K562 (cell line): ENCODE data around the gene UCN.

Experiments used
- ARID2 ChIP-seq: fragments of 450-650 bp; IDR thresholded peaks from 2 replicates; pipeline ENCODE4 v1.6.1; 2017; ENCODE audit warnings: antibody characterized with exemption, mild to moderate bottlenecking
- CREBBP ChIP-seq: IDR thresholded peaks from one replicate; pipeline ENCODE4 v1.6.1; 2012; ENCODE audit warnings: low read depth, mild to moderate bottlenecking, control low read depth, inconsistent platforms, low read length
- CTCF ChIP-seq, 3 experiments: IDR thresholded peaks in 2 of 3; conservative IDR thresholded peaks in 1 of 3; 2 replicates each; pipeline ENCODE4 v1.5.1; 2011 to 2012; ENCODE audit warnings: low read length in 3 of 3, mild to moderate bottlenecking in 3 of 3, control low read depth in 2 of 3, improper control_type of control experiment in 1 of 3, inconsistent platforms in 1 of 3, low read depth in 1 of 3, mixed read lengths in 1 of 3, moderate library complexity in 1 of 3; ENCODE audit not compliant: insufficient read depth in 2 of 3
- E2F3 ChIP-seq: fragments of 250-450 bp; sonication (Bioruptor Pico); IDR thresholded peaks from 2 replicates; pipeline ENCODE4 v1.4.0; 2020; ENCODE audit warnings: mild to moderate bottlenecking
- FOXP1 ChIP-seq: sonication (generic); formaldehyde crosslinking; IDR thresholded peaks from 2 replicates; pipeline ENCODE4 v1.8.0; 2022; ENCODE audit warnings: mild to moderate bottlenecking, missing genetic modification reagents
- GTF2E2 ChIP-seq: fragments of 200-800 bp; sonication (Bioruptor generic); IDR thresholded peaks from 2 replicates; pipeline ENCODE4 v1.6.1; 2016; ENCODE audit warnings: missing genetic modification characterization, missing compliant biosample characterization
- JUN ChIP-seq, 2 experiments: sonication (generic) in 1 of 2; formaldehyde crosslinking in 1 of 2; IDR thresholded peaks; 2 replicates each; pipeline versions ENCODE4 v1.6.1 to v1.8.0; 2012 to 2022; ENCODE audit warnings: borderline replicate concordance in 2 of 2, mild to moderate bottlenecking in 2 of 2, improper control_type of control experiment in 1 of 2, low read depth in 1 of 2, low read length in 1 of 2, missing genetic modification reagents in 1 of 2
- NCOA2 ChIP-seq, 2 experiments: fragments of 450-650 bp; IDR thresholded peaks; 2 replicates each; pipeline ENCODE4 v1.6.1; 2018; ENCODE audit warnings: mild to moderate bottlenecking in 2 of 2, moderate library complexity in 1 of 2; ENCODE audit not compliant: partially characterized antibody in 2 of 2
- NR2F6 ChIP-seq: fragments of 450-650 bp; formaldehyde crosslinking; IDR thresholded peaks from 2 replicates; pipeline ENCODE4 v1.4.0; 2020; ENCODE audit warnings: mild to moderate bottlenecking
- POLR2AphosphoS5 ChIP-seq: IDR thresholded peaks from 2 replicates; pipeline ENCODE4 v1.6.1; 2011; ENCODE audit warnings: mild to moderate bottlenecking, low read depth, low read length, moderate library complexity; ENCODE audit not compliant: control insufficient read depth, insufficient read depth
- RBFOX2 ChIP-seq: fragments of 200-400 bp; formaldehyde crosslinking; IDR thresholded peaks from 2 replicates; pipeline ENCODE4 v1.6.1; 2017; ENCODE audit warnings: low read depth, mild to moderate bottlenecking, low read length, moderate library complexity
- STAG1 ChIP-seq: sonication (generic); formaldehyde crosslinking; IDR thresholded peaks from 2 replicates; pipeline ENCODE4 v1.5.0; 2020; ENCODE audit warnings: missing genetic modification reagents, borderline replicate concordance
- ZNF707 ChIP-seq: fragments of 250-450 bp; sonication (Bioruptor Pico); conservative IDR thresholded peaks from 2 replicates; pipeline ENCODE4 v1.8.0; 2022; ENCODE audit warnings: inconsistent platforms, mild to moderate bottlenecking, moderate library complexity

DNA sequence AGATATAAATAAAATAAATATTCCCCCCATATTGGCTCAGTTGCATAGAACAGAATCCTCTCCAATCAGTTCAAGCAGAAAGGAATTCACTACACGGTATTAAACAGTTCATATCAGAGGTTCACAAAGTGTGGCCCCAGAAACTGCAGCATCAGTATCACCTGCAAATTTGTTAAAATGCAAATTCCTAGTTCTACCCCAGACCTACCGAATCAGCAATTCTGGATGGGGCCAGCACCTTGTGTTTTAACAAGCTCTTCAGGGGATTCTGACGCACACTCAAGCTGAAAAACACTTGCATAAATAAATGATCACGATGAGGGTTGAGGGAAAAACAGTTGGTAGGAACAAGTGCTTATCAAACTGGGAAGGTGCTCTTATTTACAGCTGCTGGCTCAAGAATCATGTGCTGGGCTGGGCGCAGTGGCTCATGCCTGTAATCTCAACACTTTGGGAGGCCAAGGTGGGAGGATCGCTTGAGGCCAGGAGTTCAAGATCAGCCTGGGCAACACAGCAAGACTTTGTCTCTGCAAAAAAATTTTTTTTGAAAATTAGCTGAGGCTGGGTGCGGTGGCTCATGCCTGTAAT is 42.0 kb upstream of the UCN start:
- TF ChIP-seq E2F3 (CRISPR knock-in tag) (no peak), STAG1 (no peak), NR2F6 (CRISPR knock-in tag) (no peak), NCOA2 (IDR thresholded peaks at IDR 0.05; ENCODE audit: partially characterized antibody in 2 of 2) (no peak), ARID2 (no peak), RBFOX2 (no peak), CTCF (IDR thresholded peaks at IDR 0.05 in 2 of 3, conservative IDR thresholded peaks at IDR 0.05 in 1 of 3; ENCODE audit: insufficient read depth in 2 of 3, low read depth in 1 of 3, low read length in 3 of 3) (no peak), CREBBP (no peak), ZNF707 (CRISPR knock-in tag) (no peak), POLR2AphosphoS5 (no peak), JUN (IDR thresholded peaks at IDR 0.05; ENCODE audit: borderline replicate concordance, low read depth, low read length) (no peak), JUN (CRISPR knock-in tag; IDR thresholded peaks at IDR 0.05; ENCODE audit: borderline replicate concordance) (no peak), FOXP1 (CRISPR knock-in tag) (no peak), GTF2E2 (tag) (no peak)
